ENCODE measurements around the gene GPR3. TPM values are rescaled to one million over a fixed set of nuclear protein-coding genes. Genes with fewer than 3 reads are reported as not detected.

GPR3 gene
- total RNA-seq, 1 experiment from 2014 or later, result 0.95 TPM

- ATAC-seq (no peak), DNase-seq (ENCODE audit: low read depth, low spot score) (no peak)
- no peak for TF ChIP-seq TCF7L2 (IDR thresholded peaks at IDR 0.05; ENCODE audit: low read depth, low read length)
- TF ChIP-seq CTCF (IDR thresholded peaks at IDR 0.05), result no peak
- TF ChIP-seq SIN3A (IDR thresholded peaks at IDR 0.05; ENCODE audit: borderline replicate concordance, insufficient read depth, low read depth, low read length), result no peak
- no peak for TF ChIP-seq POLR2AphosphoS5 (IDR thresholded peaks at IDR 0.05; ENCODE audit: low read depth, low read length)
- TF ChIP-seq REST (IDR thresholded peaks at IDR 0.05; ENCODE audit: insufficient read depth in 1 of 2, low read depth in 2 of 2, low read length in 1 of 2), result no peak
- ChIA-PET CTCF (no interaction called here), POLR2A (no interaction called here)
- Histone ChIP-seq H3K9me3 (ENCODE audit: control insufficient read depth, insufficient read depth, low read depth, low read length) (no peaks in the 10 kb centered on the region), H3K4me1 (ENCODE audit: control insufficient read depth, insufficient read depth, low read length) (peaks cover 7% of the 10 kb centered on the region), H3K36me3 (ENCODE audit: control insufficient read depth, insufficient read depth, low read length) (no peaks in the 10 kb centered on the region; the same call in 1 of the 2 replicates), H3K27ac (ENCODE audit: low read length) (no peak overlapping the region), H3K4me3 (ENCODE audit: low read depth in 2 of 2, low read length in 2 of 2) (no peak overlapping the region), H3K27me3 (ENCODE audit: control insufficient read depth, insufficient read depth, low read length) (no peaks in the 10 kb centered on the region)
- BruUV-seq (replicated peaks), result no TSS peak
- in situ Hi-C loops (cut with HindIII; ENCODE audit: low pct_unique_long_range_greater_than_20kb, low sequenced_read_pairs), result no loop called here
- intact Hi-C loops (cut with micrococcal nuclease; ENCODE audit: unreplicated experiment), result no loop called here
These were observed 31.4 kb upstream of the GPR3 start for GRCh38 chr1:27361044-27361402.

DNA sequence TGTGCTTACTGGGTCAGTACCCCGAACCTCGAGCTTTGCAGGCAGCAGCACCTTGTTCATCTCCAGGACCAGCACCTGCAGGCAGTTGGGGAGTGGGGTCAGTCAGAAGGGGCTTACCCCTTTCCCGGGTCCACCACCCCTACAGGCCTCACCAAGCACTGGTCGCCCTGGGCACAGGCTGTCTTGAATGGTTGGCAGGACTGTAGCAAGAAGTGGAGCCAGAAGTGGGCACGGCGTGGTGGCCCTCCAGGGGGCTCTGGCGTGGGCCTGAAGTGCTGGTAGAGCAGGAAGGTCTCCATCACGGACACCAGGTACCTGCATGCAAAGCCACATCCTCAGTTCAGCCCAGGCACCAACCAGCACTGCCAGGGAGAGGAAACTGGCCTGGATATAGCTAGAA is 30.9 kb upstream of the GPR3 start:
- Histone ChIP-seq H3K4me1 (ENCODE audit: control insufficient read depth, insufficient read depth, low read length) (peaks cover 7% of the 10 kb centered on the region), H3K27ac (ENCODE audit: low read length) (no peak overlapping the region), H3K4me3 (ENCODE audit: low read depth in 2 of 2, low read length in 2 of 2) (no peak overlapping the region), H3K9me3 (ENCODE audit: control insufficient read depth, insufficient read depth, low read depth, low read length) (no peaks in the 10 kb centered on the region), H3K36me3 (ENCODE audit: control insufficient read depth, insufficient read depth, low read length) (no peaks in the 10 kb centered on the region; the same call in 1 of the 2 replicates), H3K27me3 (ENCODE audit: control insufficient read depth, insufficient read depth, low read length) (no peaks in the 10 kb centered on the region)
- TF ChIP-seq POLR2AphosphoS5 (IDR thresholded peaks at IDR 0.05; ENCODE audit: low read depth, low read length), result no peak
- TF ChIP-seq CTCF (IDR thresholded peaks at IDR 0.05), result no peak
- no peak for TF ChIP-seq TCF7L2 (IDR thresholded peaks at IDR 0.05; ENCODE audit: low read depth, low read length)
- TF ChIP-seq REST (IDR thresholded peaks at IDR 0.05; ENCODE audit: insufficient read depth in 1 of 2, low read depth in 2 of 2, low read length in 1 of 2), result no peak
- TF ChIP-seq SIN3A (IDR thresholded peaks at IDR 0.05; ENCODE audit: borderline replicate concordance, insufficient read depth, low read depth, low read length), result no peak
- POLR2A ChIA-PET, result no interaction called here
- BruUV-seq (replicated peaks), result no TSS peak
- ATAC-seq, result no peak
- no peak for DNase-seq (ENCODE audit: low read depth, low spot score)
- in situ Hi-C loops (cut with HindIII; ENCODE audit: low pct_unique_long_range_greater_than_20kb, low sequenced_read_pairs) (no loop called here), intact Hi-C loops (cut with micrococcal nuclease; ENCODE audit: unreplicated experiment) (no loop called here)
- CTCF ChIA-PET, result no interaction called here

All from Panc1 (cell line).